Panc1 (cell line): ENCODE results near the gene COL26A1. TPM values are rescaled to one million over a fixed set of nuclear protein-coding genes. Genes with fewer than 3 reads are reported as not detected.

Source experiments
- ATAC-seq: fragments of 200-7000 bp; cut with Tn5 transposase; 2 replicates; pipeline ENCODE4 v1.9.1; 2020; ENCODE audit warnings: mild to moderate bottlenecking, moderate library complexity
- BruUV-seq: library from RNA; stranded (reverse); fragments of 400-500 nt; replicated peaks from 2 replicates; lab custom pipeline; 2021; lab: Mats Ljungman, UMichigan
- CTCF ChIA-PET: fragments of 300-600 bp; sonication (Branson Sonifier 250); formaldehyde crosslinking; loops from one replicate; lab custom pipeline; 2022; ENCODE audit warnings: antibody characterized with exemption; lab: Charles Lee
- POLR2A ChIA-PET: fragments of 300-600 bp; sonication (Branson Sonifier 250); formaldehyde crosslinking; loops from one replicate; lab custom pipeline; 2022; ENCODE audit warnings: antibody characterized with exemption; lab: Charles Lee
- DNase-seq: peaks from one replicate; pipeline ENCODE4 v3.0.0-alpha.2; 2010; ENCODE audit warnings: low read depth, low spot score
- H3K27ac ChIP-seq: 2 replicates; pipeline ENCODE4 v1.5.1; 2011; ENCODE audit warnings: mild to moderate bottlenecking, low read length, inconsistent platforms
- H3K27me3 ChIP-seq: fragments of 200-500 bp; sonication (Bioruptor generic); 2 replicates; pipeline ENCODE4 v1.6.0; 2014; ENCODE audit warnings: low read length, inconsistent platforms; ENCODE audit not compliant: control insufficient read depth, insufficient read depth
- H3K36me3 ChIP-seq: fragments of 200-500 bp; sonication (Bioruptor generic); 2 replicates; pipeline ENCODE4 v1.5.1; 2014; ENCODE audit warnings: inconsistent platforms, mild to moderate bottlenecking, low read length, moderate library complexity; ENCODE audit not compliant: control insufficient read depth, insufficient read depth
- H3K4me1 ChIP-seq: 2 replicates; pipeline ENCODE4 v1.5.1; 2011; ENCODE audit warnings: inconsistent platforms, mild to moderate bottlenecking, low read length, moderate library complexity; ENCODE audit not compliant: control insufficient read depth, insufficient read depth
- H3K4me3 ChIP-seq, 2 experiments: 2 replicates each; pipeline ENCODE4 v1.5.1; 2011 to 2012; ENCODE audit warnings: low read depth in 2 of 2, low read length in 2 of 2, mild to moderate bottlenecking in 2 of 2, inconsistent platforms in 1 of 2, moderate library complexity in 1 of 2
- H3K9me3 ChIP-seq: fragments of 200-500 bp; sonication (Bioruptor generic); 2 replicates; pipeline ENCODE4 v1.5.1; 2014; ENCODE audit warnings: low read depth, mild to moderate bottlenecking, inconsistent platforms, low read length, moderate library complexity; ENCODE audit not compliant: control insufficient read depth, insufficient read depth
- POLR2AphosphoS5 ChIP-seq: IDR thresholded peaks from 2 replicates; pipeline ENCODE4 v1.6.1; 2012; ENCODE audit warnings: mild to moderate bottlenecking, low read depth, low read length, moderate library complexity
- SIN3A ChIP-seq: IDR thresholded peaks from 2 replicates; pipeline ENCODE4 v1.6.1; 2012; ENCODE audit warnings: low read depth, mild to moderate bottlenecking, low read length, moderate library complexity, borderline replicate concordance; ENCODE audit not compliant: insufficient read depth
- TCF7L2 ChIP-seq: IDR thresholded peaks from 2 replicates; pipeline ENCODE4 v1.6.1; 2011; ENCODE audit warnings: mild to moderate bottlenecking, low read depth, low read length, inconsistent platforms
- in situ Hi-C: cut with HindIII; loops from 2 replicates; pipeline ENCODE4 v1.10.0; 2016; ENCODE audit warnings: low sequenced_read_pairs, low pct_unique_long_range_greater_than_20kb
- intact Hi-C: fragments of 100-400 bp; cut with micrococcal nuclease; formaldehyde crosslinking; loops from one replicate; pipeline ENCODE4 v1.10.0; 2022; ENCODE audit not compliant: unreplicated experiment
- total RNA-seq: library from RNA; stranded (reverse); gene quantifications from one replicate; pipeline ENCODE4 v1.2.1, GENCODE V29; 2021; ENCODE audit not compliant: unreplicated experiment
- TF ChIP-seq, protein P1 (sequence below), 2 experiments: IDR thresholded peaks; 2 replicates each; pipeline ENCODE4 v1.6.1; 2011 to 2012; ENCODE audit warnings: low read depth in 2 of 2, control low read depth in 1 of 2, low read length in 1 of 2, mild to moderate bottlenecking in 1 of 2, moderate library complexity in 1 of 2; ENCODE audit not compliant: insufficient read depth in 1 of 2
- TF ChIP-seq, protein P2 (sequence below): fragments of 450-650 bp; IDR thresholded peaks from 2 replicates; pipeline ENCODE4 v1.5.1; 2017; ENCODE audit warnings: mild to moderate bottlenecking

Gene COL26A1
- total RNA-seq, 1 experiment from 2014 or later = 25.8 TPM

DNA sequence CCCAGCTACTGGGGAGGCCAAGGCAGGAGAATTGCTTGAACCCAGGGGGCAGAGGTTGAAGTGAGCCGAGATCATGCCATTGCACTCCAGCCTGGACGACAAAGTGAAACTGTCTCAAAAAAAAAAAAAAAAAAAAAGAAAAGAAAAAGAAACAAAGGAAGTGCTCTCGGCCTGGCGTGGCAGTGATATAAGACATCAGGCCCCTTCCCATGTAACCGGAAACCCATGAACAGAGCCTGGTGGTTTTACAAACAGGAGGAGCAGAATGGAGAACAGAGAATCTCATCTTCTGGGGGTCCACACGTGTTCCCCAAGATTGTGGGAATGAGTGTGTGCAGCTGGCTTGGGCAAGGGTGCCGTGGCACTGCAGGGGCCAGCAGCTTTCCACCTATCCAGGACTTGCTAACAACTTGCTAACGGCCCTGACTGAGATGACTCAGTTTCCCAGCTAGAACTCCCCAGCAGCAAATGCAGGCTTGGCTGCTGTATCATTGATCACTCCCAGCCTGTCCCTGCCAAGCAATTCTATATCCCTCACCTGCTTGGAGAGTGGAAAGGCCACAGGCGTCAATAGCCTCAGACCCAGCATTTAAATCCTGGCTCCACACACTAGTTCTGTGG lies 103.0 kb downstream of the COL26A1 start:
- intact Hi-C loops = no loop called here
- Histone ChIP-seq H3K4me1 (peaks cover 12% of the 10 kb centered on the region; the same call in 1 of the 2 replicates), H3K9me3 (no peaks in the 10 kb centered on the region), H3K27ac (no peak overlapping the region; the same call in 1 of the 2 replicates), H3K4me3 (no peak overlapping the region), H3K27me3 (no peaks in the 10 kb centered on the region), H3K36me3 (no peaks in the 10 kb centered on the region)
- TF ChIP-seq, protein P1, sequence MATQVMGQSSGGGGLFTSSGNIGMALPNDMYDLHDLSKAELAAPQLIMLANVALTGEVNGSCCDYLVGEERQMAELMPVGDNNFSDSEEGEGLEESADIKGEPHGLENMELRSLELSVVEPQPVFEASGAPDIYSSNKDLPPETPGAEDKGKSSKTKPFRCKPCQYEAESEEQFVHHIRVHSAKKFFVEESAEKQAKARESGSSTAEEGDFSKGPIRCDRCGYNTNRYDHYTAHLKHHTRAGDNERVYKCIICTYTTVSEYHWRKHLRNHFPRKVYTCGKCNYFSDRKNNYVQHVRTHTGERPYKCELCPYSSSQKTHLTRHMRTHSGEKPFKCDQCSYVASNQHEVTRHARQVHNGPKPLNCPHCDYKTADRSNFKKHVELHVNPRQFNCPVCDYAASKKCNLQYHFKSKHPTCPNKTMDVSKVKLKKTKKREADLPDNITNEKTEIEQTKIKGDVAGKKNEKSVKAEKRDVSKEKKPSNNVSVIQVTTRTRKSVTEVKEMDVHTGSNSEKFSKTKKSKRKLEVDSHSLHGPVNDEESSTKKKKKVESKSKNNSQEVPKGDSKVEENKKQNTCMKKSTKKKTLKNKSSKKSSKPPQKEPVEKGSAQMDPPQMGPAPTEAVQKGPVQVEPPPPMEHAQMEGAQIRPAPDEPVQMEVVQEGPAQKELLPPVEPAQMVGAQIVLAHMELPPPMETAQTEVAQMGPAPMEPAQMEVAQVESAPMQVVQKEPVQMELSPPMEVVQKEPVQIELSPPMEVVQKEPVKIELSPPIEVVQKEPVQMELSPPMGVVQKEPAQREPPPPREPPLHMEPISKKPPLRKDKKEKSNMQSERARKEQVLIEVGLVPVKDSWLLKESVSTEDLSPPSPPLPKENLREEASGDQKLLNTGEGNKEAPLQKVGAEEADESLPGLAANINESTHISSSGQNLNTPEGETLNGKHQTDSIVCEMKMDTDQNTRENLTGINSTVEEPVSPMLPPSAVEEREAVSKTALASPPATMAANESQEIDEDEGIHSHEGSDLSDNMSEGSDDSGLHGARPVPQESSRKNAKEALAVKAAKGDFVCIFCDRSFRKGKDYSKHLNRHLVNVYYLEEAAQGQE (IDR thresholded peaks at IDR 0.05; ENCODE audit: insufficient read depth in 1 of 2, low read depth in 2 of 2, low read length in 1 of 2) = no peak
- TF ChIP-seq, protein P2, sequence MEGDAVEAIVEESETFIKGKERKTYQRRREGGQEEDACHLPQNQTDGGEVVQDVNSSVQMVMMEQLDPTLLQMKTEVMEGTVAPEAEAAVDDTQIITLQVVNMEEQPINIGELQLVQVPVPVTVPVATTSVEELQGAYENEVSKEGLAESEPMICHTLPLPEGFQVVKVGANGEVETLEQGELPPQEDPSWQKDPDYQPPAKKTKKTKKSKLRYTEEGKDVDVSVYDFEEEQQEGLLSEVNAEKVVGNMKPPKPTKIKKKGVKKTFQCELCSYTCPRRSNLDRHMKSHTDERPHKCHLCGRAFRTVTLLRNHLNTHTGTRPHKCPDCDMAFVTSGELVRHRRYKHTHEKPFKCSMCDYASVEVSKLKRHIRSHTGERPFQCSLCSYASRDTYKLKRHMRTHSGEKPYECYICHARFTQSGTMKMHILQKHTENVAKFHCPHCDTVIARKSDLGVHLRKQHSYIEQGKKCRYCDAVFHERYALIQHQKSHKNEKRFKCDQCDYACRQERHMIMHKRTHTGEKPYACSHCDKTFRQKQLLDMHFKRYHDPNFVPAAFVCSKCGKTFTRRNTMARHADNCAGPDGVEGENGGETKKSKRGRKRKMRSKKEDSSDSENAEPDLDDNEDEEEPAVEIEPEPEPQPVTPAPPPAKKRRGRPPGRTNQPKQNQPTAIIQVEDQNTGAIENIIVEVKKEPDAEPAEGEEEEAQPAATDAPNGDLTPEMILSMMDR = no peak
- no peak for TF ChIP-seq TCF7L2
- DNase-seq = no peak
- POLR2A ChIA-PET = interaction anchor here (0.5 kb wide), 1 partner anchor 164 kb away, joined by 4 read pairs; no protein-coding TSS in a partner anchor
- in situ Hi-C loops = no loop called here
- no peak for ATAC-seq
- TSS peak; percentile 62 for BruUV-seq
- CTCF ChIA-PET = interaction anchor here (0.7 kb wide), 1 partner anchor 144 kb away, joined by 6 read pairs; the partner anchor contains the start of gene IFT22

DNA sequence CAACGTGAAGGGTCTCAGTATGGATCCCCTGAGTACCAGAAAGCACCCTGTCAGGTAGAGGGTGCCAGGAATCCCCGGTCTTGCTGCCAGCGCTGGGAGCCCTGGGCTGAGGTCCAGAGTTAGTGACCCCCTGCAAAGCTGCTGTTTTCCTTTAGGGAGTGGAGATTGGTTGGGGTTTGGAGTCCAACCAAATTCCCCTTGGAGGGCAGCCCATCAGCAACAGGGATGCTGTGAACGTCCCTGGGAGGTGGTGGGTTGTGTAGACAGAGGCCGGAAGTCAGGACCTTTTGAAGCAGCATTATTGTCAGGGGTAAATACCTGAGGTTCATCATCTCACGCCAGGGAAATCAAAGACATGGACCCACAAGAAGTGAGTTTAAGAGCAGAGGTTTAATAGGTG lies 104.2 kb downstream of the COL26A1 start:
- no peak for DNase-seq
- intact Hi-C loops (no loop called here), in situ Hi-C loops (no loop called here)
- Histone ChIP-seq H3K4me1 (peaks cover 12% of the 10 kb centered on the region; the same call in 1 of the 2 replicates), H3K4me3 (no peak overlapping the region), H3K9me3 (no peaks in the 10 kb centered on the region), H3K36me3 (no peaks in the 10 kb centered on the region), H3K27me3 (no peaks in the 10 kb centered on the region), H3K27ac (no peak overlapping the region)
- TF ChIP-seq POLR2AphosphoS5 (no peak), SIN3A (no peak), TCF7L2 (no peak)
- TF ChIP-seq, protein P1 (IDR thresholded peaks at IDR 0.05; ENCODE audit: insufficient read depth in 1 of 2, low read depth in 2 of 2, low read length in 1 of 2) = no peak
- TF ChIP-seq, protein P2 = no peak
- POLR2A ChIA-PET = no interaction called here
- CTCF ChIA-PET = interaction anchor here (0.7 kb wide), 1 partner anchor 44 kb away, joined by 4 read pairs; no protein-coding TSS in a partner anchor
- BruUV-seq = no TSS peak
- no peak for ATAC-seq
